Measurements from ENCODE around the gene EGFL8.
A peak's percentile ranks its signal among the peaks of the same experiment; 100 is the strongest.

EGFL8 gene

GRCh38 chr6:32147401-32148132, 16.8 kb upstream of the EGFL8 start:
- no peak for DNase-seq

GRCh38 chr6:32148289-32149091, 15.9 kb upstream of the EGFL8 start:
- DNase-seq: peak; percentile 78

- no peak for DNase-seq
Observed at GRCh38 chr6:32149092-32149755, 15.2 kb upstream of the EGFL8 start.

- no peak for DNase-seq
Observed at GRCh38 chr6:32149932-32150870, 14.2 kb upstream of the EGFL8 start.

GRCh38 chr6:32151181-32151862, 13.1 kb upstream of the EGFL8 start:
- DNase-seq: no peak

- DNase-seq: no peak
Observed at GRCh38 chr6:32151863-32152768, 12.3 kb upstream of the EGFL8 start, which contains the start of gene PRRT1. Gene PRRT1, minus strand, starts transcription at chr6:32151939. Its CDS starts 112 bp downstream, at chr6:32151827.

- DNase-seq: no peak
Observed at GRCh38 chr6:32152769-32153563, 11.4 kb upstream of the EGFL8 start.

- peak; percentile 77 to 84 for DNase-seq
Observed at GRCh38 chr6:32153564-32154513, 10.6 kb upstream of the EGFL8 start, which contains the start of gene PPT2. Gene PPT2, plus strand, starts transcription at chr6:32154141. Its CDS starts 454 bp downstream, at chr6:32154595.

- DNase-seq: peak; percentile 72 to 78
Observed at GRCh38 chr6:32154514-32155161, 9.8 kb upstream of the EGFL8 start.

GRCh38 chr6:32156891-32157290, 7.5 kb upstream of the EGFL8 start:
- DNase-seq: no peak

GRCh38 chr6:32158052-32158451, 6.3 kb upstream of the EGFL8 start:
- DNase-seq: no peak

GRCh38 chr6:32163559-32164258, 686 bp upstream of the EGFL8 start:
- DNase-seq: no peak

- DNase-seq: no peak
Observed at GRCh38 chr6:32166411-32167061, 2.1 kb downstream of the EGFL8 start.

GRCh38 chr6:32167154-32167760, 2.9 kb downstream of the EGFL8 start:
- no peak for DNase-seq

- no peak for DNase-seq
Observed at GRCh38 chr6:32167761-32168262, 3.4 kb downstream of the EGFL8 start.

- DNase-seq: no peak
Observed at GRCh38 chr6:32168350-32168749, 4.0 kb downstream of the EGFL8 start.

Measured in CD4-positive, alpha-beta T cell treated with Interferon alpha-2 for 1 hour (primary cell).